GM18526 (cell line): ENCODE measurements around the gene LRIG3.

Source experiments
- POLR2A ChIP-seq: IDR thresholded peaks from 3 replicates; pipeline ENCODE4 v1.6.1; 2011; ENCODE audit not compliant: insufficient read length; ENCODE audit errors: extremely low read depth

Gene LRIG3, protein sequence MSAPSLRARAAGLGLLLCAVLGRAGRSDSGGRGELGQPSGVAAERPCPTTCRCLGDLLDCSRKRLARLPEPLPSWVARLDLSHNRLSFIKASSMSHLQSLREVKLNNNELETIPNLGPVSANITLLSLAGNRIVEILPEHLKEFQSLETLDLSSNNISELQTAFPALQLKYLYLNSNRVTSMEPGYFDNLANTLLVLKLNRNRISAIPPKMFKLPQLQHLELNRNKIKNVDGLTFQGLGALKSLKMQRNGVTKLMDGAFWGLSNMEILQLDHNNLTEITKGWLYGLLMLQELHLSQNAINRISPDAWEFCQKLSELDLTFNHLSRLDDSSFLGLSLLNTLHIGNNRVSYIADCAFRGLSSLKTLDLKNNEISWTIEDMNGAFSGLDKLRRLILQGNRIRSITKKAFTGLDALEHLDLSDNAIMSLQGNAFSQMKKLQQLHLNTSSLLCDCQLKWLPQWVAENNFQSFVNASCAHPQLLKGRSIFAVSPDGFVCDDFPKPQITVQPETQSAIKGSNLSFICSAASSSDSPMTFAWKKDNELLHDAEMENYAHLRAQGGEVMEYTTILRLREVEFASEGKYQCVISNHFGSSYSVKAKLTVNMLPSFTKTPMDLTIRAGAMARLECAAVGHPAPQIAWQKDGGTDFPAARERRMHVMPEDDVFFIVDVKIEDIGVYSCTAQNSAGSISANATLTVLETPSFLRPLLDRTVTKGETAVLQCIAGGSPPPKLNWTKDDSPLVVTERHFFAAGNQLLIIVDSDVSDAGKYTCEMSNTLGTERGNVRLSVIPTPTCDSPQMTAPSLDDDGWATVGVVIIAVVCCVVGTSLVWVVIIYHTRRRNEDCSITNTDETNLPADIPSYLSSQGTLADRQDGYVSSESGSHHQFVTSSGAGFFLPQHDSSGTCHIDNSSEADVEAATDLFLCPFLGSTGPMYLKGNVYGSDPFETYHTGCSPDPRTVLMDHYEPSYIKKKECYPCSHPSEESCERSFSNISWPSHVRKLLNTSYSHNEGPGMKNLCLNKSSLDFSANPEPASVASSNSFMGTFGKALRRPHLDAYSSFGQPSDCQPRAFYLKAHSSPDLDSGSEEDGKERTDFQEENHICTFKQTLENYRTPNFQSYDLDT

DNA sequence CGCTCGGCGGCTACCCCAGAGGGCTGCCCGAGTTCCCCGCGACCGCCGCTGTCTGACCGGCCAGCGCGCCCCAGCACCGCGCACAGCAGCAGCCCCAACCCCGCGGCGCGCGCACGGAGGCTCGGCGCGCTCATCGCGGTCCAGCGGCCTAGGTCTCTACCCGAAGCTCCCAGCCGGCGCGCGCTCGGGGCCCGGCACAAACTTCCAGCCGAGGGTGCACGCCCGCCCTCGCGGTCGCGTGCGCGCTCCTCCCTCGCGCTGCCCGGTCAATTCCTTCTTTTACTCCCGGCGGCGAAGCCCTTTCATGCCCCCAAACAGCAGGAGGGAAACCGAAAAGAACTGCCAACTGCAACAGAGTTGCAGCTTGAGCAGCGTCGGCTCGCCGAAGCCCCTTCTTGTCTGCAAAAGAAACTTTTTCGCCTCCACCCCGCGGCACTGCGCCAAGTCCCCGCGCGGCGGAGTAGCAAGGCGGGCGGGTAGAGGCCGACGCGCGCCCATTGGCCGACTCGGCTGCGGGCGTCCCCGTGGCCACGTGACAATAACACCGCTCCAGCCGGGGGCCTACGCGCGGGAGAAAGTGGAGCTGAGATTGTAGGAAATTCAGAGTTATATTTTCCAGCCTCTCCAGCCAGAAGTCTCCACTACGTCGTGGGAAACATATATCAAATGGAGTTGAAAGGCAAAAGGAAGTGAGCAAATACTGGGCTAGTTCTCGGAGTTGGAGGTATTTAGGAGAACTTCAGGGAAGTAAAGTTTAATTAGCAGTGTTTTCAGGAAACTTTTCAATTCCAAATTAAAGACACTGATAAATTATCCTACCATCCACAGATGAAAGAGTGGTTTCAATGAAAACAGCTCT, at the start of gene LRIG3:
LRIG3 (minus strand) TSS at position 403 of the 859 bp plus-strand sequence; CDS start at position 134, 269 bp downstream.
- TF ChIP-seq POLR2A: no peak

DNA sequence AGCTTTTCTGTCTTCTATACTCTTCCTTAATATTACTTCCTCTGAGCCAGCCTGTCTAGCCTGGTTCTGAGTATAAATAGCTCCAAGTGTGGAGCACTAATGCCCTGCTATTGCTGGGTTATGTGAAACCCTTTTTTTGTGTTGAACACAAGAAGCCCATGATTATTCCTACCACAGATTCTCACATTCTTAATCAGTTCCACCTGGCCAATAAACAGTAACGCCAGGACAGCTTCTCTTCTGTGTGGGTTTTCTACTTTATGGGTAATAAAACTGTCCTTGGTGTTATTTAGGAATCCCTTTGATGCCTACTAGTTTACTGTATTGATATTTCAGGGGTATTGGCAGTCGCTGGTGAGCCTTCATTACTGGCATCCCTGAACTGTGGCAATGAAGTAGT, 48.9 kb upstream of the LRIG3 start:
- no peak for TF ChIP-seq POLR2A

DNA sequence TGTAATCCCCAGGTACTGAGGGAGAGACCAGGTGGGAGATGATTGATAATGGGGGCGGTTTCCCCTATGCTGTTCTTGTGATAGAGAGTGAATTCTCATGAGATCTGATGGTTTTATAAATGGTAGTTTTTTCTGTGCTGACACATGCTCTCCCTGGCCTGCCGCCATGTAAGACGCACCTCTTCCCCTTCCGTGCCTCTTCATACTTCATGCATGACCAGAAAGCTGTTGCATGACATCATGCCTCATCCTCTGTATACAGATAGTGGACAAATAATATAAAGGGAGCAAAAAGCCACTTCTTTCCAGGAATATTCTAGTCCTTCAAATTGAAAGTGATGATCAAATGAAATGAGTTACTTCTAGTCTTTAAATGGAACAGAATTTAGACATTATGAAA, 47.3 kb upstream of the LRIG3 start:
- no peak for TF ChIP-seq POLR2A

DNA sequence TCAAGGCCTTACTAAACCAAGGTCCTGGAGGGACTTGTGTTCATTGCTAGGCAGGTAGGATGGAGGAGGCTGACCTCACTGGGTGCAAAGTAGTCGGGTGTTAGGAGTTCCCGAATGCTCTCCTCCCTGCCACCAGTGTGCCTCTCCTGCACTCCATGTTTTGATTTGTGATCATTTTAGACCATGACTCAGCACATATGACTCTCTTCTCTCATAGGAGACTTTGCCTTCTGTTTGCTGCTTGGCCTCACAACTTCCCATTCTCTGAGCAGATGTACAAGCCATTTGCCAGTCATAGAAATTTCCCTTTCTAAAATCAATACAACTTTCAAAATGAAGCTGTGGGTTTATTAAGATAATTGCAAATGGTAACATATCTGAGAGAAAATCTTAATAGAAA, 46.6 kb upstream of the LRIG3 start:
- TF ChIP-seq POLR2A: no peak

DNA sequence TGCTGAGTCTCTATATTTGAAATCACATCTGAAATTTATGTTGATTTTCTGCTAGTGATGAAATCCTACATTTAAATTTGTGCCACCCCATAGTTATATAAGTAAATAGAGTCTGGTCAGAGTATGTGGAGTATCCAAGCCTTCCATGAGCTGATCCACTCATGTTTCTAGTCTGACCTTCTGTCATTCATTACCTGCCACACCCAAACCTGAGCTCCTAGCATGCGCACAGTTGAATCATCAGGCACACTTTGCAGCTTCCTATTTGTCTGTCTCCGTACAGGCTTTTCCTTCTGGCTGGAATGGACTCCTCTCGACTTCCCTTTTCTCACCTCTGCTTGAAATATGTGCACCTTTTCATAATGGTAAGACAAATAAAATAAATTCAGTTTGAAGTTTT, 45.3 kb upstream of the LRIG3 start:
- TF ChIP-seq POLR2A: no peak

DNA sequence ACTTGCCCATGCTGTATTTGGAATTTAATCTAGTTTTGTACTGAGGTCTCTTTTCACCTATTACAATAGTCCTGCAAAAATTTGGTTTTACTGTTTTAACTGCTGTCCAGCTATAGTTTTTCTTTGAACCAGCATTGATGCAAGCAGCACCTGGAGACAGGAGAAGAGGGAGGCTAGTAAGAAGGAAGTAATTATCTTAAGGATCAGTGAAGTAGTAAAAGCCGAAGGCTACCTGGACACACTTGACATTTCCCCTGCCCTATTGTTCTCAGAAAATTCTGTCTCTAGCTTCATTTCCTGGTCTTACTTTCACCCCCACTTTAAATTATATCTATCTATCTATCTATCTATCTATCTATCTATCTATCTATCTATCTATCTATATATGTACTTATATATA, 43.5 kb upstream of the LRIG3 start:
- no peak for TF ChIP-seq POLR2A

DNA sequence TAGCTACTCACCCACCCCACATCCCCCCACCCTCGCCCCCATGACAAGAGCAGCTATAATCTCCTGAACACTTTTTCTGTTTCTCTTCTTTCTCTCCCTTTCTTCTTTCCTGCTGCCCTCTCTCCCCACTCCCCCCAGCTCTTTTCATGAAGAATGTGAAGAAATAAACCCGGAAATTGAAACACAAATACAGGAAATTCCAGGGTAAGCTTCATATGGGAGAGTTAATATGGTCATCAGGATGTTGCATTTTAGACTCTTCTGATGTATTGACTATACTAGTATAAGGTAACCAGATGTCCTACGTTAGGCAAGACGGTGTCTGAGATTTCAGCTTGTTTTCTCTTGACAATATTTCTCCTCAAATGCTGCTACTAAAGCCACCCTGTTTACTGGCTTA, 41.6 kb upstream of the LRIG3 start:
- TF ChIP-seq POLR2A: no peak

DNA sequence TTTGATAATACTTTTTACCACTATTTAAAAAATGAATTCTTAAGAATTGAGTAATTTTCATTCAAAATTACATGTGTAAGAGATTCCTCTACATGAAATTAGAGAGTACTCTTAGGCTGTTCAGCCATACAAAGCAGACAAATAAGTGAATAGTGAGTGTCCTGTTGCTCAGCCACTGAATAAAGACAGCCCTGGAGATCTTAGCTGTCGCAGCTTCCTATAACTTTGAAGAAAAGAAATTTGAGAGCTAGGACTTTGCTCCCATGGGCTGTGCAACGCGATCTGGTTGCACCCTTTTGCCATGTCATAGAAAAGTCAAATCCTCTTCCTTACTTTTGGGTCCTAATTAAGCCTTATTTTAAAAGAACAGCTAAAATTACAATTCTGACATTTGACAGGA, 40.9 kb upstream of the LRIG3 start:
- no peak for TF ChIP-seq POLR2A

DNA sequence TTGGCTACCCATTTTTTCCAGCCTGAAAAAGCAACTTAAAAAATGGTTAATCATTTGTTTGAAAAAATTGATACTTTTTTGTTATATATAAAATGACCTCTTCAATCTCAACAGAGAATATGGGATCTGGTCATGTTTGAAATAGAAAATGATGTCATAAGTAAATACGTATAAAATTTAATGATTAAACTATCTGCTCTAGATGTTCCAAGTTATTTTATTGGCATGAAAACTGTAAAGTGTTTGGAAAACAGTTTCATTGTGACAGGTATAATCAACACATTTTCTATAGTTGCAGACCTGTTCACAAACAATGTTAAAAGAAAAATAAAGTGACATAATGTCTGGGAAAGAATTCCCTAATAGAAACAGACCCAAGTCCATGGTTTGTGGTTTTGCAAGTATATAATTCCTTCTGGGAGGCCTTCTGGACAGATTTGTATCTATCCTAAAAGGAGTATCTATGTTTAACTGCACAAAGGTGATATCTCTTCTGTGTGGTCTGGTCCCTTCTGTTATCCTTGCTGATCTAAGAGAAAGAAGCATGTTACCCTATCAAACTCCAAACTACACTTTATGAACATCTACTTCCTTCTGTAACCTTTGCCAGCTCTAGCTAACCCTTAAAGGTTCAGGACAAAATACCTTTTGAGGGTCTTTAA, 39.5 kb upstream of the LRIG3 start:
- no peak for TF ChIP-seq POLR2A

DNA sequence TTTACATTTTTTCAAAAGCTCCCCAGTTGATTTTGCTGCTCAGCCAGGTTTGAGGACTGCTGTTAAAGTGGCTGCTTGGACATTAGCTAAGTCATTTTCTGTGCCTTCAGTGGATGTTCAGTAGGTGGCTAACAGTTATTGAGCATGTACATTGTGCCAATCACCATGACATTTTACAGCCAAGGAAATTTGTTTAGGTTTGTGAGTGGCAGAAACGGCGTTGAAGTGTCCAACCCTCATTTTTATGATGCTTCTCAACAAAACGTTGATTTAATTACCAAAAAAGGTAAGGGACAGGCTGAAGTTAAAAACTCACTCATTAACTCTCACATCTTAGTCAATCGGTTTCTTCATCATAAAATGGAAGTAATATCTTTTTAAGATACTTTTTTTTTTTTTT, 37.0 kb upstream of the LRIG3 start:
- TF ChIP-seq POLR2A: no peak

DNA sequence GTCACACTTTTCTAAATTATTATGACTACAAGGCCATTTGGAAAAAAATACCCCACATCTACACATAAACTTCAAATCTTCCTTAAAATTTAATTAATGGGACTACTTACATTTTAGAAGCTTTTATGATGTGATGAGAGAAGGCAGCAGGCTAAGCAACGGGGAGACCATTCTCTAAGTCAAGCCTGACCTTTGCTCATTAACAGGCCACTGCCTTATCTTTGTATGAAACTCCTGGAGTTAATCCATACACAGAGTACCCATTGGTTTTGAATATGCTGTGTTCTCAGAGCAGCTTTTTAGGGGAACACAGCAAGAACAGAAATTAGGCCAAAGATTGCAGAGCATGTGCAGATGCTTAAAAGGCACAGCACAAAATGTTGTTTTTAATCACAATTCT, 35.5 kb upstream of the LRIG3 start:
- TF ChIP-seq POLR2A: no peak

DNA sequence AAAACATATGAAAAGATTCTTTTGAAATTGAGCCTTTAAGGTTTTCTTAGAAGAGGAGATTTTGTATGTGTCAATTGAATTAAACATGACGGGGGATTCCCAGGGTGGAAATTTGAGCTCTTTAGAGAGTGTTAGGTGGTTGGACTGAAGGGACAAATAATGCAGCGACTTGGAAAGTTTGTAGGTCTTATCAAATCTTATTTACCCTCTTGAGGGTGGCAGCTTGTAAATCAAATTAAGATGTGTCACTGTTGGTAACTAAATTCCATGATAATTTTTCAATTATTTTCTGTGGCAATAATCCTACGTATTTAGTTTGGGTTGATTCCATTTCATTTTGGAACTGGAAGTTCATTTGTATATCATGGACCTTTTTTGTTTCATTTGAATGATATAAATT, 33.7 kb upstream of the LRIG3 start:
- TF ChIP-seq POLR2A: no peak

DNA sequence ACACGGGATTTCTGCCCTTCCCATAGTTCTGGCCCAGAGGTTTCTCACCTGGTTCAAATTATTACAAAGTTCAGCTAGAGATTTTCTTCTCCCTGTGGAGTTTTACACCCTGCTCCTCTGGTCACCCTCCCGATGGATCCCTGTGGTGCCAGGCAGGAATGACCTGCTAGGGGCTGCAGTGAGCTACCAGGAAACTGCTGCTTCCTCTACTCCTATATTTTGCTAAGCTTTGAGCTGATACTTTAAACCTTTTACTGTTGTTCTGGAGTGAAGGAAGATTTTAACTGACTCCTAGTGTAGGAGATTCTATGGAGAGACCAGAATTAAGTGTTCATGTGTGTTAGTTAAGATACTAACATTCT, 30.4 kb upstream of the LRIG3 start:
- no peak for TF ChIP-seq POLR2A

DNA sequence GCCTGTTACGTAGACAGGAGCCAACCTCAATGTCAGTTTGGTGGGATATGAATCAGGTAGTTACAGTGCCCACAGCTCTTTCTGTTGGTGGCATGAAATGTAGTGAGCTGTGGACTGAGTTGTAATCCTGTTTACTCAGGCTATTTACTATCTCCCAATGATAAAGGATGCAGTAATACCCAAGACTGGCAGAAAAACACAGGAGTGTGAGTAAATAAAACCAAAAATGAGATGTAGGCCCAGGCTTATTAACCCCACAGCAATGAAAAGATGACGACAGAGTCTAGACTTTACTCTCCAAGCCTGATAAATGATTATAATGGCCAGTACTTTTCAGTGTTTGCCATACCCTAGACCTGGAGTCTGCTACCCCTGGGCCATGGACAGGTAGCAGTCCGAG, 22.8 kb upstream of the LRIG3 start:
- TF ChIP-seq POLR2A: no peak
